AG04450 (cell line): Measurements from ENCODE around the gene SLC30A9. TPM values are rescaled to one million over a fixed set of nuclear protein-coding genes. Genes with fewer than 3 reads are reported as not detected.

ENCODE experiments used
- CTCF ChIA-PET: fragments of 300-600, 350-600 bp; formaldehyde crosslinking; extraction: SDS; loops from one replicate; lab custom pipeline; 2022; ENCODE audit warnings: antibody characterized with exemption, inconsistent platforms; lab: Charles Lee
- POLR2A ChIA-PET: fragments of 350-600 bp; formaldehyde crosslinking; extraction: SDS; loops from one replicate; lab custom pipeline; 2021; ENCODE audit warnings: antibody characterized with exemption, inconsistent platforms; lab: Yijun Ruan, JAX
- DNase-seq: peaks from one replicate; pipeline ENCODE4 v3.0.0-alpha.2; 2011; ENCODE audit warnings: low read depth, low spot score
- H3K27ac ChIP-seq: one replicate; pipeline ENCODE4 v1.5.1; 2012; ENCODE audit warnings: low read depth, low read length, control low read depth
- H3K27me3 ChIP-seq: one replicate; pipeline ENCODE4 v1.6.0; 2012; ENCODE audit warnings: low read length; ENCODE audit not compliant: control insufficient read depth, insufficient read depth
- H3K4me3 ChIP-seq: 2 replicates; pipeline ENCODE4 v1.5.1; 2011; ENCODE audit warnings: mild to moderate bottlenecking, low read depth, low read length, control low read depth
- H3K9me3 ChIP-seq: 2 replicates; pipeline ENCODE4 v1.5.1; 2012; ENCODE audit warnings: low read length; ENCODE audit not compliant: control insufficient read depth, insufficient read depth
- polyA plus RNA-seq: library from polyadenylated mRNA; depleted of rRNA; stranded (reverse); fragments of >200 nt; gene quantifications from 2 replicates; pipeline ENCODE4 v1.2.3, GENCODE V29; 2011
- TF ChIP-seq, protein P1 (sequence below): IDR thresholded peaks from 2 replicates; pipeline ENCODE4 v1.5.1; 2011; ENCODE audit warnings: low read depth, low read length, control low read depth, inconsistent platforms

The SLC30A9 gene
- polyA plus RNA-seq, 1 experiment: 82.9 TPM

DNA sequence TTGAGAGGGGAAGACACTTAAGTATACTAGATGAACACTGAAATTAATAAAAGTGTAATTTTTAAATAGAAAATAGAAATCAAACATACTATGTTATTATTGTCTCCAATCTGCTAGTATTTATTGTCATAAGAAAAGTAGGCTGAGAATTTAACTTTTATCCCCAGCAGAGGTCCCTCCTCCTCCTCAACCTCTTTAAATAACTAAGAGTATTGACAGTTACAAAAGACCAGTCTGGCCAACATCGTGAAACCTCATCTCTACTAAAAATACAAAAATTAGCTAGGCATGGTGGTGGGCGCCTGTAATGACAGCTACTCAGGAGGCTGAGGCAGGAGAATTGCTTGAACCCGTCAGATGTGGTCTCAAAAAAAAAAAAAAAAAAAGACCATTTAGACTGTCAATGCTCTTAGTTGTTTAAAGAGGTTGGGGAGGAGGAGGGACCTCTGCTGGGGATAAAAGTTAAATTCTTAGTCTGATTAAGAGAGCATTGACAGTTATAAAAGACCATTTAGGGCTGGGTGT, 4.2 kb downstream of the SLC30A9 start:
- TF ChIP-seq, protein P1, sequence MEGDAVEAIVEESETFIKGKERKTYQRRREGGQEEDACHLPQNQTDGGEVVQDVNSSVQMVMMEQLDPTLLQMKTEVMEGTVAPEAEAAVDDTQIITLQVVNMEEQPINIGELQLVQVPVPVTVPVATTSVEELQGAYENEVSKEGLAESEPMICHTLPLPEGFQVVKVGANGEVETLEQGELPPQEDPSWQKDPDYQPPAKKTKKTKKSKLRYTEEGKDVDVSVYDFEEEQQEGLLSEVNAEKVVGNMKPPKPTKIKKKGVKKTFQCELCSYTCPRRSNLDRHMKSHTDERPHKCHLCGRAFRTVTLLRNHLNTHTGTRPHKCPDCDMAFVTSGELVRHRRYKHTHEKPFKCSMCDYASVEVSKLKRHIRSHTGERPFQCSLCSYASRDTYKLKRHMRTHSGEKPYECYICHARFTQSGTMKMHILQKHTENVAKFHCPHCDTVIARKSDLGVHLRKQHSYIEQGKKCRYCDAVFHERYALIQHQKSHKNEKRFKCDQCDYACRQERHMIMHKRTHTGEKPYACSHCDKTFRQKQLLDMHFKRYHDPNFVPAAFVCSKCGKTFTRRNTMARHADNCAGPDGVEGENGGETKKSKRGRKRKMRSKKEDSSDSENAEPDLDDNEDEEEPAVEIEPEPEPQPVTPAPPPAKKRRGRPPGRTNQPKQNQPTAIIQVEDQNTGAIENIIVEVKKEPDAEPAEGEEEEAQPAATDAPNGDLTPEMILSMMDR: no peak
- Histone ChIP-seq H3K9me3 (peaks cover 6% of the 10 kb centered on the region; the same call in 1 of the 2 replicates), H3K4me3 (no peak overlapping the region), H3K27me3 (no peaks in the 10 kb centered on the region), H3K27ac (no peak overlapping the region)
- no peak for DNase-seq
- CTCF ChIA-PET: no interaction called here
- POLR2A ChIA-PET: no interaction called here

- Histone ChIP-seq H3K9me3 (no peaks in the 10 kb centered on the region), H3K4me3 (no peak overlapping the region), H3K27ac (no peak overlapping the region), H3K27me3 (no peaks in the 10 kb centered on the region)
- CTCF ChIA-PET: no interaction called here
- POLR2A ChIA-PET: no interaction called here
- TF ChIP-seq, protein P1: no peak
- no peak for DNase-seq
Measured at GRCh38 chr4:41998019-41998418, 7.7 kb downstream of the SLC30A9 start.

- Histone ChIP-seq H3K27me3 (no peaks in the 10 kb centered on the region), H3K27ac (no peak overlapping the region), H3K9me3 (no peaks in the 10 kb centered on the region), H3K4me3 (no peak overlapping the region)
- ChIA-PET POLR2A (no interaction called here), CTCF (no interaction called here)
- DNase-seq: no peak
- TF ChIP-seq, protein P1: no peak
Measured at GRCh38 chr4:41999321-41999720, 9.0 kb downstream of the SLC30A9 start.

- ChIA-PET CTCF (no interaction called here), POLR2A (no interaction called here)
- Histone ChIP-seq H3K9me3 (no peaks in the 10 kb centered on the region), H3K4me3 (no peak overlapping the region), H3K27me3 (no peaks in the 10 kb centered on the region), H3K27ac (no peak overlapping the region)
- no peak for DNase-seq
- TF ChIP-seq, protein P1: no peak
Measured at GRCh38 chr4:42008011-42008786, 17.9 kb downstream of the SLC30A9 start.

DNA sequence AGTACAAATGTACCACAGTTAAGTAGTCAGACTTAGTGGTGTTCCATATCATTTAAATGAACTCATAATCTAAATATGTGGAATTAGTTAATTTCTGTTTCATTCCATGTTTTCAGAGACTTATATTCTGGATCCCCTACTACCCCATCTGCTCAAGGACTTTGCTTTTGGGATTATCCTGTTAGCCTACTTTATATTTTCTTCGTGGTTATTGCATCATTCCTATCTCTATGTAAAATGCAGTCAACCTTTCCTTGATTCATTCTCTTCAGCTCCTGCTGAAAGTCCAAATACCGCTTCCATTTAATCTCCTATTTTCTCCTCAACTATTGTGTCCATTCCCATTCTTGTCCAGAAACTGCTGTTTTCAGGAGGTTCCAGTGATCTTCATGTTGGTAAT, 25.1 kb downstream of the SLC30A9 start:
- POLR2A ChIA-PET: no interaction called here
- TF ChIP-seq, protein P1: no peak
- H3K4me3 ChIP-seq: no peak overlapping the region
- CTCF ChIA-PET: no interaction called here
- H3K9me3 ChIP-seq: no peaks in the 10 kb centered on the region
- no peak for DNase-seq
- no peak overlapping the region for H3K27ac ChIP-seq
- no peaks in the 10 kb centered on the region for H3K27me3 ChIP-seq
